HG03196 (cell line): Measurements from ENCODE around the gene GPRIN3.
"Not testable (repeated sequence)": the region's sequence is repeated elsewhere in the genome, so short reads cannot be mapped to it uniquely, and the experiment has no call there.

Experiments used
- ATAC-seq: cut with Tn5 transposase; IDR thresholded peaks from one replicate; pipeline ENCODE4 v1.9.1; 2021; ENCODE audit not compliant: unreplicated experiment

The GPRIN3 gene

GRCh38 chr4:89263265-89263664 lies 44.3 kb downstream of the GPRIN3 start:
- ATAC-seq = no peak

GRCh38 chr4:89259301-89260028 lies 48.1 kb downstream of the GPRIN3 start:
- no peak for ATAC-seq

GRCh38 chr4:89258506-89258905 lies 49.1 kb downstream of the GPRIN3 start:
- ATAC-seq = no peak

GRCh38 chr4:89257376-89257775 lies 50.2 kb downstream of the GPRIN3 start:
- no peak for ATAC-seq

GRCh38 chr4:89256203-89256800 lies 51.3 kb downstream of the GPRIN3 start:
- ATAC-seq = no peak

GRCh38 chr4:89254847-89255246 lies 52.8 kb downstream of the GPRIN3 start:
- no peak for ATAC-seq

- not testable (repeated sequence) for ATAC-seq
Measured at GRCh38 chr4:89254347-89254746, 53.3 kb downstream of the GPRIN3 start.

GRCh38 chr4:89253935-89254334 lies 53.7 kb downstream of the GPRIN3 start:
- ATAC-seq = no peak

GRCh38 chr4:89253311-89253710 lies 54.3 kb downstream of the GPRIN3 start:
- ATAC-seq = no peak

- no peak for ATAC-seq
Measured at GRCh38 chr4:89251396-89251795, 56.2 kb downstream of the GPRIN3 start.

- no peak for ATAC-seq
Measured at GRCh38 chr4:89249716-89250361, 57.8 kb downstream of the GPRIN3 start.

- ATAC-seq = no peak
Measured at GRCh38 chr4:89249313-89249712, 58.3 kb downstream of the GPRIN3 start.

- no peak for ATAC-seq
Measured at GRCh38 chr4:89248879-89249281, 58.7 kb downstream of the GPRIN3 start.

- no peak for ATAC-seq
Measured at GRCh38 chr4:89247951-89248350, 59.6 kb downstream of the GPRIN3 start.

GRCh38 chr4:89245459-89245858 lies 62.1 kb downstream of the GPRIN3 start:
- no peak for ATAC-seq

GRCh38 chr4:89243733-89244252 lies 63.8 kb downstream of the GPRIN3 start:
- no peak for ATAC-seq

- no peak for ATAC-seq
Measured at GRCh38 chr4:89242864-89243732, 64.5 kb downstream of the GPRIN3 start.

- ATAC-seq = no peak
Measured at GRCh38 chr4:89242216-89242615, 65.4 kb downstream of the GPRIN3 start.

GRCh38 chr4:89230271-89230670 lies 77.3 kb downstream of the GPRIN3 start:
- ATAC-seq = no peak

- ATAC-seq = no peak
Measured at GRCh38 chr4:89226665-89227574, 80.7 kb downstream of the GPRIN3 start.
